K562 (cell line): Measurements from ENCODE around the gene SNRPA.

ENCODE experiments used
- CHCHD3 ChIP-seq: fragments of 250-450 bp; sonication (Bioruptor Pico); IDR thresholded peaks from 2 replicates; pipeline ENCODE4 v2.1.2; 2022; ENCODE audit warnings: mild to moderate bottlenecking
- GMEB1 ChIP-seq: fragments of 250-450 bp; sonication (Bioruptor Pico); IDR thresholded peaks from 2 replicates; pipeline ENCODE4 v1.4.0; 2020; ENCODE audit warnings: mild to moderate bottlenecking
- MAFF ChIP-seq: IDR thresholded peaks from 2 replicates; pipeline ENCODE4 v1.6.1; 2012; ENCODE audit warnings: low read length, improper control_type of control experiment
- POLR2A ChIP-seq: fragments of 450-650 bp; conservative IDR thresholded peaks from 2 replicates; pipeline ENCODE4 v1.6.1; 2016
- RAD21 ChIP-seq, 2 experiments: fragments of 250-450 bp in 1 of 2; fragments of 450-650 bp in 1 of 2; sonication (Bioruptor Pico) in 1 of 2; formaldehyde crosslinking in 1 of 2; IDR thresholded peaks in 1 of 2; conservative IDR thresholded peaks in 1 of 2; 2 replicates each; pipeline versions ENCODE4 v1.4.0 to v1.8.0; 2020 to 2022; ENCODE audit warnings: mild to moderate bottlenecking in 2 of 2, moderate library complexity in 1 of 2

- TF ChIP-seq POLR2A (no peak), MAFF (no peak), CHCHD3 (no peak), GMEB1 (CRISPR knock-in tag) (no peak), RAD21 (CRISPR knock-in tag; conservative IDR thresholded peaks at IDR 0.05 in 1 of 2, IDR thresholded peaks at IDR 0.05 in 1 of 2) (no peak)
Measured at GRCh38 chr19:40803170-40803856, 52.3 kb downstream of the SNRPA start.
